Hepatocyte (in vitro differentiated cells): ENCODE results near the gene MAST3. TPM values are rescaled to one million over a fixed set of nuclear protein-coding genes. Genes with fewer than 3 reads are reported as not detected.

Experiments used
- DNase-seq: peaks from one replicate; pipeline ENCODE4 v3.0.0-alpha.2; 2016; ENCODE audit warnings: low spot score
- H2AFZ ChIP-seq: fragments of 200-600 bp; sonication (generic); 2 replicates; pipeline ENCODE4 v1.6.0; 2016; ENCODE audit warnings: antibody characterized with exemption, mild to moderate bottlenecking
- H3K27ac ChIP-seq: fragments of 200-600 bp; sonication (generic); 2 replicates; pipeline ENCODE4 v1.5.1; 2016; ENCODE audit warnings: mild to moderate bottlenecking
- H3K27me3 ChIP-seq: fragments of 200-600 bp; sonication (generic); 2 replicates; pipeline ENCODE4 v1.6.1; 2016
- H3K36me3 ChIP-seq: fragments of 200-600 bp; sonication (generic); replicated peaks from 2 replicates; pipeline ENCODE4 v1.5.1; 2016; ENCODE audit warnings: low read depth; ENCODE audit not compliant: insufficient read depth
- H3K4me1 ChIP-seq: fragments of 200-600 bp; sonication (generic); 2 replicates; pipeline ENCODE4 v1.5.1; 2016; ENCODE audit warnings: mild to moderate bottlenecking, moderate library complexity; ENCODE audit not compliant: insufficient read depth
- H3K4me2 ChIP-seq: fragments of 200-600 bp; sonication (generic); 2 replicates; pipeline ENCODE4 v1.6.0; 2016
- H3K4me3 ChIP-seq: fragments of 200-600 bp; sonication (generic); 2 replicates; pipeline ENCODE4 v1.5.1; 2016; ENCODE audit warnings: mild to moderate bottlenecking
- H3K79me2 ChIP-seq: fragments of 200-600 bp; sonication (generic); 2 replicates; pipeline ENCODE4 v1.6.0; 2017; ENCODE audit warnings: mild to moderate bottlenecking
- H3K9me2 ChIP-seq: fragments of 200-600 bp; sonication (generic); replicated peaks from 2 replicates; pipeline ENCODE4 v1.6.0; 2017; ENCODE audit warnings: mild to moderate bottlenecking; ENCODE audit not compliant: insufficient read depth
- H3K9me3 ChIP-seq: fragments of 200-600 bp; sonication (generic); 2 replicates; pipeline ENCODE4 v1.5.1; 2016; ENCODE audit warnings: low read depth, mild to moderate bottlenecking
- H4K20me1 ChIP-seq: fragments of 200-600 bp; sonication (generic); 2 replicates; pipeline ENCODE4 v1.6.0; 2016; ENCODE audit warnings: mild to moderate bottlenecking; ENCODE audit not compliant: insufficient read depth, poor library complexity, severe bottlenecking
- CTCF ChIP-seq: fragments of 200-600 bp; sonication (generic); IDR thresholded peaks from 2 replicates; pipeline ENCODE4 v1.5.1; 2016; ENCODE audit warnings: antibody characterized with exemption, mild to moderate bottlenecking; ENCODE audit not compliant: poor library complexity
- EZH2 ChIP-seq: fragments of 200-600 bp; sonication (generic); IDR thresholded peaks from 2 replicates; pipeline ENCODE4 v1.6.1; 2016; ENCODE audit warnings: antibody characterized with exemption, mild to moderate bottlenecking, borderline replicate concordance
- EZH2phosphoT487 ChIP-seq: fragments of 200-600 bp; sonication (generic); IDR thresholded peaks from one replicate; pipeline ENCODE4 v1.6.1; 2018; ENCODE audit warnings: antibody characterized with exemption, mild to moderate bottlenecking, low read depth, moderate library complexity; ENCODE audit not compliant: unreplicated experiment, severe bottlenecking
- WGBS: methylation state at CpG from one replicate; pipeline ENCODE4 v1.1.6; 2016; ENCODE audit warnings: low lambda C conversion rate; ENCODE audit errors: missing lambda C conversion rate; 5-methylcytosine and 5-hydroxymethylcytosine counted together
- polyA plus RNA-seq: library from polyadenylated mRNA; unstranded; fragments of >200 nt; fragmentation: Nextera tagmentation; extraction: Ambion mirVana; gene quantifications from 2 replicates; pipeline ENCODE4 v1.2.1, GENCODE V29; 2016
- total RNA-seq: library from RNA; depleted of rRNA; stranded (reverse); fragments of >200 nt; gene quantifications from 2 replicates; pipeline ENCODE4 v1.2.3, GENCODE V29; 2014

The MAST3 gene
- total and polyA plus RNA-seq, 2 experiments from 2014 or later, result 9.7 to 10.3 TPM

- Histone ChIP-seq H2AFZ (no peak overlapping the region), H3K27ac (no peak overlapping the region), H3K9me3 (no peaks in the 10 kb centered on the region), H3K27me3 (no peaks in the 10 kb centered on the region), H3K36me3 (no peaks in the 10 kb centered on the region), H4K20me1 (no peaks in the 10 kb centered on the region), H3K4me2 (no peak overlapping the region), H3K9me2 (no peaks in the 10 kb centered on the region), H3K4me1 (no peaks in the 10 kb centered on the region), H3K79me2 (no peaks in the 10 kb centered on the region), H3K4me3 (no peak overlapping the region)
- no peak for DNase-seq
- no peak for TF ChIP-seq EZH2
- no peak for TF ChIP-seq EZH2phosphoT487
- TF ChIP-seq CTCF, result no peak
- WGBS, result 95% methylated on average over 20 of the region's 21 CpGs
Measured at GRCh38 chr19:18167011-18167410, 69.4 kb downstream of the MAST3 start.

- Histone ChIP-seq H4K20me1 (no peaks in the 10 kb centered on the region), H3K4me2 (no peak overlapping the region), H3K4me1 (no peaks in the 10 kb centered on the region), H3K9me3 (no peaks in the 10 kb centered on the region), H3K27me3 (no peaks in the 10 kb centered on the region), H2AFZ (no peak overlapping the region), H3K79me2 (no peaks in the 10 kb centered on the region), H3K36me3 (no peaks in the 10 kb centered on the region), H3K27ac (no peak overlapping the region), H3K4me3 (no peak overlapping the region), H3K9me2 (no peaks in the 10 kb centered on the region)
- peak; percentile 63 for DNase-seq
- peak; percentile 67 for TF ChIP-seq CTCF
- TF ChIP-seq EZH2, result no peak
- TF ChIP-seq EZH2phosphoT487, result no peak
- WGBS, result 80% methylated on average over 13 of the region's 14 CpGs
Measured at GRCh38 chr19:18167975-18168645, 70.5 kb downstream of the MAST3 start.

- Histone ChIP-seq H3K27ac (no peak overlapping the region), H3K9me2 (no peaks in the 10 kb centered on the region), H3K4me1 (no peaks in the 10 kb centered on the region), H2AFZ (no peak overlapping the region), H3K9me3 (no peaks in the 10 kb centered on the region), H4K20me1 (no peaks in the 10 kb centered on the region), H3K79me2 (no peaks in the 10 kb centered on the region), H3K36me3 (no peaks in the 10 kb centered on the region), H3K27me3 (no peaks in the 10 kb centered on the region), H3K4me2 (no peak overlapping the region), H3K4me3 (no peak overlapping the region)
- TF ChIP-seq EZH2phosphoT487, result no peak
- TF ChIP-seq EZH2, result no peak
- no peak for TF ChIP-seq CTCF
- 97% methylated on average over 57 of the region's 66 CpGs for WGBS
- DNase-seq, result peak; percentile 6
Measured at GRCh38 chr19:18168673-18169381, 71.2 kb downstream of the MAST3 start.
